GM12878 (cell line): ENCODE results near the gene MAD2L2. TPM values are rescaled to one million over a fixed set of nuclear protein-coding genes. Genes with fewer than 3 reads are reported as not detected.

Experiments
- ATAC-seq: fragments of 200-7000 bp; cut with Tn5 transposase; 3 replicates; pipeline ENCODE4 v1.9.1; 2020; ENCODE audit warnings: mild to moderate bottlenecking, moderate library complexity
- BruUV-seq: library from RNA; stranded (reverse); fragments of 400-500 nt; replicated peaks from 2 replicates; lab custom pipeline; 2021; lab: Mats Ljungman, UMichigan
- CTCF ChIA-PET: fragments of 300-600 bp; sonication (Branson Sonifier 250); formaldehyde crosslinking; extraction: SDS; loops from one replicate; lab custom pipeline; 2021; ENCODE audit warnings: inconsistent platforms; lab: Yijun Ruan, JAX
- POLR2A ChIA-PET: fragments of 350-600 bp; formaldehyde crosslinking; extraction: SDS; loops from one replicate; lab custom pipeline; 2021; ENCODE audit warnings: inconsistent platforms; lab: Charles Lee
- RAD21 ChIA-PET: fragments of 300-600 bp; sonication (Branson Sonifier 250); formaldehyde crosslinking; loops from one replicate; lab custom pipeline; 2023; ENCODE audit warnings: antibody characterized with exemption; ENCODE audit not compliant: unreplicated experiment; lab: Charles Lee
- SMC1A ChIA-PET: fragments of 300-600 bp; sonication (Branson Sonifier 250); formaldehyde crosslinking; loops from one replicate; lab custom pipeline; 2023; ENCODE audit not compliant: unreplicated experiment, uncharacterized antibody; lab: Charles Lee
- DNase-seq: peaks from one replicate; pipeline ENCODE4 v3.0.0-alpha.2; 2011; ENCODE audit warnings: low read depth, low spot score
- FAIRE-seq: peaks from 3 replicates; lab custom pipeline; 2011; peaks lifted over from hg19 to GRCh38; lab: Jason Lieb, UNC
- H2AFZ ChIP-seq: 2 replicates; pipeline ENCODE4 v1.6.0; 2011; ENCODE audit warnings: low read depth, low read length, control low read depth; ENCODE audit not compliant: control insufficient read depth
- H3K27ac ChIP-seq: 2 replicates; pipeline ENCODE4 v1.5.1; 2011; ENCODE audit warnings: control low read depth; ENCODE audit not compliant: control insufficient read depth, insufficient read depth
- H3K27me3 ChIP-seq, 2 experiments: replicated peaks in 1 of 2; 2 replicates each; pipeline versions ENCODE4 v1.6.0 to v1.6.1; 2011; ENCODE audit warnings: low read length in 1 of 2; ENCODE audit not compliant: control insufficient read depth in 2 of 2, insufficient read depth in 2 of 2
- H3K36me3 ChIP-seq, 2 experiments: 2 replicates each; pipeline ENCODE4 v1.5.1; 2011; ENCODE audit warnings: low read length in 1 of 2; ENCODE audit not compliant: control insufficient read depth in 2 of 2, insufficient read depth in 2 of 2
- H3K4me1 ChIP-seq: 2 replicates; pipeline ENCODE4 v1.6.1; 2011; ENCODE audit warnings: mild to moderate bottlenecking, low read length, moderate library complexity, mixed read lengths; ENCODE audit not compliant: control insufficient read depth, insufficient read depth
- H3K4me2 ChIP-seq: 2 replicates; pipeline ENCODE4 v1.6.0; 2011; ENCODE audit warnings: control low read depth; ENCODE audit not compliant: control insufficient read depth, insufficient read depth
- H3K4me3 ChIP-seq: fragments of 200-600 bp; sonication (generic); 2 replicates; pipeline ENCODE4 v1.5.1; 2016
- H3K79me2 ChIP-seq: 2 replicates; pipeline ENCODE4 v1.6.0; 2011; ENCODE audit warnings: low read length; ENCODE audit not compliant: control insufficient read depth, insufficient read depth
- H3K9ac ChIP-seq: 2 replicates; pipeline ENCODE4 v1.8.0; 2011; ENCODE audit warnings: low read length, control low read depth, mixed read lengths; ENCODE audit not compliant: control insufficient read depth, insufficient read depth
- H3K9me3 ChIP-seq: replicated peaks from 3 replicates; pipeline ENCODE4 v1.5.1; 2011; ENCODE audit warnings: mild to moderate bottlenecking, low read length; ENCODE audit not compliant: control insufficient read depth, insufficient read depth
- H4K20me1 ChIP-seq: 2 replicates; pipeline ENCODE4 v1.6.0; 2011; ENCODE audit not compliant: control insufficient read depth, insufficient read depth
- CBFB ChIP-seq: IDR thresholded peaks from 2 replicates; pipeline ENCODE4 v1.6.1; 2016; ENCODE audit warnings: antibody characterized with exemption, low read depth
- CREB1 ChIP-seq: IDR thresholded peaks from 2 replicates; pipeline ENCODE4 v1.6.1; 2012; ENCODE audit warnings: low read depth, mild to moderate bottlenecking, inconsistent platforms
- FOXM1 ChIP-seq: IDR thresholded peaks from 2 replicates; pipeline ENCODE4 v1.6.1; 2012; ENCODE audit warnings: low read depth, mild to moderate bottlenecking, inconsistent platforms, low read length, moderate library complexity
- IKZF2 ChIP-seq, 2 experiments: fragments of 450-650 bp; IDR thresholded peaks; 2 replicates each; pipeline ENCODE4 v1.6.1; 2017; ENCODE audit warnings: mild to moderate bottlenecking in 2 of 2, moderate library complexity in 2 of 2
- JUNB ChIP-seq: IDR thresholded peaks from 2 replicates; pipeline ENCODE4 v1.6.1; 2016; ENCODE audit warnings: antibody characterized with exemption, mild to moderate bottlenecking
- MEF2A ChIP-seq: IDR thresholded peaks from 2 replicates; pipeline ENCODE4 v1.6.1; 2011; ENCODE audit warnings: low read depth, mild to moderate bottlenecking, low read length, moderate library complexity; ENCODE audit not compliant: insufficient read depth
- MYB ChIP-seq: fragments of 150-350 bp; IDR thresholded peaks from 2 replicates; pipeline ENCODE4 v1.6.1; 2014; ENCODE audit warnings: mild to moderate bottlenecking, low read depth, low read length, borderline replicate concordance
- PAX8 ChIP-seq: fragments of 450-650 bp; IDR thresholded peaks from 2 replicates; pipeline ENCODE4 v1.6.1; 2017; ENCODE audit warnings: mild to moderate bottlenecking, moderate library complexity
- POLR2AphosphoS2 ChIP-seq: IDR thresholded peaks from 2 replicates; pipeline ENCODE4 v1.6.1; 2011; ENCODE audit warnings: low read depth, mild to moderate bottlenecking, low read length, improper control_type of control experiment, moderate library complexity
- RUNX3 ChIP-seq: IDR thresholded peaks from 2 replicates; pipeline ENCODE4 v1.6.1; 2012; ENCODE audit warnings: low read length, inconsistent platforms
- YY1 ChIP-seq: IDR thresholded peaks from 2 replicates; pipeline ENCODE4 v1.6.1; 2011; ENCODE audit warnings: low read depth, mild to moderate bottlenecking, low read length
- ZNF207 ChIP-seq: fragments of 450-650 bp; IDR thresholded peaks from 2 replicates; pipeline ENCODE4 v1.6.1; 2014; ENCODE audit warnings: antibody characterized with exemption, mild to moderate bottlenecking, borderline replicate concordance
- ZNF384 ChIP-seq: IDR thresholded peaks from 2 replicates; pipeline ENCODE4 v1.6.1; 2012; ENCODE audit warnings: low read depth, mild to moderate bottlenecking, low read length, improper control_type of control experiment, borderline replicate concordance
- WGBS: methylation state at CpG from one replicate; pipeline ENCODE4 v1.1.6; 2016; ENCODE audit warnings: low lambda C conversion rate; ENCODE audit not compliant: insufficient replicate concordance, insufficient coverage; ENCODE audit errors: missing lambda C conversion rate; 5-methylcytosine and 5-hydroxymethylcytosine counted together
- in situ Hi-C: fragments of 300-500 bp; cut with MboI; formaldehyde crosslinking; loops from 9 replicates; pipeline ENCODE4 v1.14.3; 2018; ENCODE audit warnings: mixed read lengths
- intact Hi-C: fragments of 100-400 bp; cut with micrococcal nuclease; formaldehyde crosslinking; loops from one replicate; pipeline ENCODE4 v1.14.2; 2022; ENCODE audit not compliant: unreplicated experiment
- polyA plus RNA-seq, 11 experiments: library from polyadenylated mRNA; depleted of rRNA in 4 of 11; unstranded in 6 of 11; stranded (reverse) in 5 of 11; fragments of >200 nt; fragmentation: Nextera tagmentation in 4 of 11; fragmentation: Illumina TruSeq in 1 of 11; extraction: Ambion mirVana in 4 of 11; extraction: Trizol in 1 of 11; gene quantifications; 1 replicate in 1 of 11; 2 replicates in 10 of 11; pipeline versions ENCODE4 v1.2.1 to v1.2.3, GENCODE V29; 2011 to 2016; ENCODE audit warnings: inconsistent platforms in 2 of 11, missing spikeins in 2 of 11, low read depth in 1 of 11
- total RNA-seq, 4 experiments: library from RNA; depleted of rRNA in 3 of 4; stranded (reverse); fragments of >200 nt in 3 of 4; fragmentation: Illumina TruSeq in 1 of 4; extraction: Trizol in 1 of 4; gene quantifications; 2 replicates each; pipeline versions ENCODE4 v1.2.1 to v1.2.3, GENCODE V29; 2013 to 2021
- TF ChIP-seq, protein P1 (sequence below): IDR thresholded peaks from 2 replicates; pipeline ENCODE4 v1.6.1; 2012; ENCODE audit warnings: low read length, inconsistent platforms
- TF ChIP-seq, protein P2 (sequence below): fragments of 450-650 bp; formaldehyde crosslinking; IDR thresholded peaks from 2 replicates; pipeline ENCODE4 v1.5.0; 2022; ENCODE audit warnings: mild to moderate bottlenecking, missing genetic modification characterization
- TF ChIP-seq, protein P3 (sequence below): fragments of 450-650 bp; IDR thresholded peaks from 2 replicates; pipeline ENCODE4 v1.6.1; 2016; ENCODE audit warnings: mild to moderate bottlenecking
- TF ChIP-seq, protein P4 (sequence below): IDR thresholded peaks from 2 replicates; pipeline ENCODE4 v1.6.1; 2012; ENCODE audit warnings: low read depth, low read length, improper control_type of control experiment

The MAD2L2 gene
- total and polyA plus RNA-seq, 10 of the 15 experiments (the other 5 are each of a cell fraction or from before 2014, with no cell fraction given): 3.5 to 95.0 (median 53.2) TPM

DNA sequence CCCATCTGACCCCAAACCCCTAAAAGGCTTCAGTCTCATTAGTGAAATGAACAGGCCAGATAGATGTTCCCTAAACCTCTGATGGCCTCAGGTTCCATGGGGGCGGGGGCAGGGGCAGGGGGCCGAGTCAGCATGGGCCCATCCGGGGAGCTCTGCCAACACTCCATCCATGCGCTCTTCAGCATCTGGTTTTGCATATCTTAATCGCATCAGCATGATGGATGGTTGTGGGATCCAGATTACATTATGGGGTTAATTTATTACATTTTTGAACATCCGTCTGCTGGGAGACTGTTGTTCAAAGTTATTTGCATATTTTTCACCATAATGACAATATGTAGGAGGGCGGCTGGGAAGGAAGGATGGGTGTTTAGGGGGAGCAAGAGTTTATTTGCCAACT lies 3.1 kb upstream of the MAD2L2 start:
- no peak overlapping the region for H3K4me3 ChIP-seq
- H3K36me3 ChIP-seq: no peaks in the 10 kb centered on the region
- ChIA-PET POLR2A (no interaction called here), RAD21 (no interaction called here), CTCF (no interaction called here), SMC1A (interaction anchor here (1.1 kb wide), 1 partner anchor 24 kb away, joined by 4 read pairs; no protein-coding TSS in a partner anchor)
- no peak for FAIRE-seq
- H4K20me1 ChIP-seq: no peaks in the 10 kb centered on the region; the same call in 1 of the 2 replicates
- no peak overlapping the region for H3K4me2 ChIP-seq
- no peaks in the 10 kb centered on the region for H3K4me1 ChIP-seq
- WGBS: 39% methylated on average over 7 of the region's 7 CpGs
- no peak for DNase-seq
- peaks cover 0 to 2% of the 10 kb centered on the region in 2 experiments; a peak in 1 of 4 replicates for H3K27me3 ChIP-seq
- no peak overlapping the region for H3K9ac ChIP-seq
- in situ Hi-C loops (no loop called here), intact Hi-C loops (no loop called here)
- no TSS peak for BruUV-seq
- H3K9me3 ChIP-seq: no peaks in the 10 kb centered on the region
- peaks cover 2% of the 10 kb centered on the region for H3K79me2 ChIP-seq
- H2AFZ ChIP-seq: no peak overlapping the region
- H3K27ac ChIP-seq: no peak overlapping the region
- no peak for ATAC-seq
- TF ChIP-seq, protein P1, sequence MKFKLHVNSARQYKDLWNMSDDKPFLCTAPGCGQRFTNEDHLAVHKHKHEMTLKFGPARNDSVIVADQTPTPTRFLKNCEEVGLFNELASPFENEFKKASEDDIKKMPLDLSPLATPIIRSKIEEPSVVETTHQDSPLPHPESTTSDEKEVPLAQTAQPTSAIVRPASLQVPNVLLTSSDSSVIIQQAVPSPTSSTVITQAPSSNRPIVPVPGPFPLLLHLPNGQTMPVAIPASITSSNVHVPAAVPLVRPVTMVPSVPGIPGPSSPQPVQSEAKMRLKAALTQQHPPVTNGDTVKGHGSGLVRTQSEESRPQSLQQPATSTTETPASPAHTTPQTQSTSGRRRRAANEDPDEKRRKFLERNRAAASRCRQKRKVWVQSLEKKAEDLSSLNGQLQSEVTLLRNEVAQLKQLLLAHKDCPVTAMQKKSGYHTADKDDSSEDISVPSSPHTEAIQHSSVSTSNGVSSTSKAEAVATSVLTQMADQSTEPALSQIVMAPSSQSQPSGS: no peak
- TF ChIP-seq JUNB (no peak), YY1 (no peak), FOXM1 (no peak), ZNF384 (no peak), ZNF207 (no peak), RUNX3 (no peak), PAX8 (no peak), CREB1 (no peak), CBFB (no peak), IKZF2 (IDR thresholded peaks at IDR 0.05) (no peak), MEF2A (no peak), MYB (no peak), POLR2AphosphoS2 (no peak)
- TF ChIP-seq, protein P2, sequence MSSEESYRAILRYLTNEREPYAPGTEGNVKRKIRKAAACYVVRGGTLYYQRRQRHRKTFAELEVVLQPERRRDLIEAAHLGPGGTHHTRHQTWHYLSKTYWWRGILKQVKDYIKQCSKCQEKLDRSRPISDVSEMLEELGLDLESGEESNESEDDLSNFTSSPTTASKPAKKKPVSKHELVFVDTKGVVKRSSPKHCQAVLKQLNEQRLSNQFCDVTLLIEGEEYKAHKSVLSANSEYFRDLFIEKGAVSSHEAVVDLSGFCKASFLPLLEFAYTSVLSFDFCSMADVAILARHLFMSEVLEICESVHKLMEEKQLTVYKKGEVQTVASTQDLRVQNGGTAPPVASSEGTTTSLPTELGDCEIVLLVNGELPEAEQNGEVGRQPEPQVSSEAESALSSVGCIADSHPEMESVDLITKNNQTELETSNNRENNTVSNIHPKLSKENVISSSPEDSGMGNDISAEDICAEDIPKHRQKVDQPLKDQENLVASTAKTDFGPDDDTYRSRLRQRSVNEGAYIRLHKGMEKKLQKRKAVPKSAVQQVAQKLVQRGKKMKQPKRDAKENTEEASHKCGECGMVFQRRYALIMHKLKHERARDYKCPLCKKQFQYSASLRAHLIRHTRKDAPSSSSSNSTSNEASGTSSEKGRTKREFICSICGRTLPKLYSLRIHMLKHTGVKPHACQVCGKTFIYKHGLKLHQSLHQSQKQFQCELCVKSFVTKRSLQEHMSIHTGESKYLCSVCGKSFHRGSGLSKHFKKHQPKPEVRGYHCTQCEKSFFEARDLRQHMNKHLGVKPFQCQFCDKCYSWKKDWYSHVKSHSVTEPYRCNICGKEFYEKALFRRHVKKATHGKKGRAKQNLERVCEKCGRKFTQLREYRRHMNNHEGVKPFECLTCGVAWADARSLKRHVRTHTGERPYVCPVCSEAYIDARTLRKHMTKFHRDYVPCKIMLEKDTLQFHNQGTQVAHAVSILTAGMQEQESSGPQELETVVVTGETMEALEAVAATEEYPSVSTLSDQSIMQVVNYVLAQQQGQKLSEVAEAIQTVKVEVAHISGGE (CRISPR knock-in tag): no peak
- TF ChIP-seq, protein P3, sequence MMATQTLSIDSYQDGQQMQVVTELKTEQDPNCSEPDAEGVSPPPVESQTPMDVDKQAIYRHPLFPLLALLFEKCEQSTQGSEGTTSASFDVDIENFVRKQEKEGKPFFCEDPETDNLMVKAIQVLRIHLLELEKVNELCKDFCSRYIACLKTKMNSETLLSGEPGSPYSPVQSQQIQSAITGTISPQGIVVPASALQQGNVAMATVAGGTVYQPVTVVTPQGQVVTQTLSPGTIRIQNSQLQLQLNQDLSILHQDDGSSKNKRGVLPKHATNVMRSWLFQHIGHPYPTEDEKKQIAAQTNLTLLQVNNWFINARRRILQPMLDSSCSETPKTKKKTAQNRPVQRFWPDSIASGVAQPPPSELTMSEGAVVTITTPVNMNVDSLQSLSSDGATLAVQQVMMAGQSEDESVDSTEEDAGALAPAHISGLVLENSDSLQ: no peak
- TF ChIP-seq, protein P4, sequence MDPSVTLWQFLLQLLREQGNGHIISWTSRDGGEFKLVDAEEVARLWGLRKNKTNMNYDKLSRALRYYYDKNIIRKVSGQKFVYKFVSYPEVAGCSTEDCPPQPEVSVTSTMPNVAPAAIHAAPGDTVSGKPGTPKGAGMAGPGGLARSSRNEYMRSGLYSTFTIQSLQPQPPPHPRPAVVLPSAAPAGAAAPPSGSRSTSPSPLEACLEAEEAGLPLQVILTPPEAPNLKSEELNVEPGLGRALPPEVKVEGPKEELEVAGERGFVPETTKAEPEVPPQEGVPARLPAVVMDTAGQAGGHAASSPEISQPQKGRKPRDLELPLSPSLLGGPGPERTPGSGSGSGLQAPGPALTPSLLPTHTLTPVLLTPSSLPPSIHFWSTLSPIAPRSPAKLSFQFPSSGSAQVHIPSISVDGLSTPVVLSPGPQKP: no peak
